PC-9 (cell line): ENCODE data around the gene NHLRC1.

Source experiments
- CTCF ChIP-seq: fragments of 200-600 bp; sonication (generic); conservative IDR thresholded peaks from 2 replicates; pipeline ENCODE4 v1.6.1; 2017; ENCODE audit warnings: mixed run types, antibody characterized with exemption, mild to moderate bottlenecking, moderate library complexity
- EZH2 ChIP-seq: fragments of 200-600 bp; sonication (generic); IDR thresholded peaks from 2 replicates; pipeline ENCODE4 v1.8.0; 2017; ENCODE audit warnings: antibody characterized with exemption, low read depth

GRCh38 chr6:18070486-18070885 is 52.0 kb downstream of the NHLRC1 start:
- TF ChIP-seq CTCF, result no peak
- TF ChIP-seq EZH2, result no peak
